ENCODE results near the gene TSPAN15. TPM values are rescaled to one million over a fixed set of nuclear protein-coding genes. Genes with fewer than 3 reads are reported as not detected.

TSPAN15 gene
- total and polyA plus RNA-seq, 2 of the 4 experiments (the other 2 are of a cell fraction), result 0.48 TPM; not detected in 1

- Histone ChIP-seq H2AK5ac (ENCODE audit: low read depth, low read length) (no peak overlapping the region), H2BK120ac (ENCODE audit: low read depth, low read length) (no peak overlapping the region), H3K4me3 (ENCODE audit: insufficient read depth, low read depth, low read length) (no peak overlapping the region), H2BK20ac (ENCODE audit: low read depth, low read length) (no peak overlapping the region), H3K4me1 (ENCODE audit: control insufficient read depth, insufficient read depth, low read length) (no peaks in the 10 kb centered on the region; the same call in 1 of the 2 replicates), H3K27ac (ENCODE audit: insufficient read depth, low read length) (no peak overlapping the region), H2AFZ (replicated peaks; ENCODE audit: low read length, poor library complexity) (no peak overlapping the region), H3K56ac (ENCODE audit: extremely low read depth, insufficient read depth, low read length) (no peak overlapping the region), H3K27me3 (ENCODE audit: control insufficient read depth, insufficient read depth, low read length) (peaks cover 9% of the 10 kb centered on the region), H4K20me1 (ENCODE audit: insufficient read depth, low read length) (no peaks in the 10 kb centered on the region), H3K4me2 (ENCODE audit: low read depth, low read length) (no peak overlapping the region), H4K8ac (ENCODE audit: low read depth in 2 of 2, low read length in 2 of 2) (no peak overlapping the region), H3K9me1 (ENCODE audit: insufficient read depth, low read length) (no peaks in the 10 kb centered on the region), H4K5ac (ENCODE audit: low read depth, low read length) (no peak overlapping the region), H3K23ac (ENCODE audit: low read depth, low read length) (no peak overlapping the region), H3K9me3 (ENCODE audit: control insufficient read depth, insufficient read depth, low read length) (no peaks in the 10 kb centered on the region), H3K9ac (ENCODE audit: low read depth, low read length) (no peak overlapping the region), H3K4ac (ENCODE audit: low read depth, low read length) (no peak overlapping the region), H2AK9ac (replicated peaks; ENCODE audit: low read depth, low read length, poor library complexity) (no peak overlapping the region), H3K18ac (ENCODE audit: low read depth, low read length) (no peak overlapping the region), H3K79me1 (ENCODE audit: low read depth in 1 of 2, low read length in 2 of 2) (no peaks in the 10 kb centered on the region), H3K36me3 (ENCODE audit: control insufficient read depth, insufficient read depth, low read length) (no peaks in the 10 kb centered on the region), H2BK5ac (ENCODE audit: low read depth, low read length, poor library complexity, severe bottlenecking) (no peak overlapping the region), H2BK15ac (ENCODE audit: low read depth, low read length) (no peak overlapping the region), H4K91ac (ENCODE audit: insufficient read depth, low read depth, low read length) (no peak overlapping the region), H3K14ac (replicated peaks; ENCODE audit: low read depth, low read length) (no peak overlapping the region)
- no peak for DNase-seq
- BruUV-seq (replicated peaks), result no TSS peak
- in situ Hi-C loops (cut with MboI; ENCODE audit: low sequenced_read_pairs) (no loop called here), dilution Hi-C loops (cut with HindIII; ENCODE audit: low sequenced_read_pairs, unreplicated experiment) (no loop called here), intact Hi-C loops (cut with micrococcal nuclease) (no loop called here)
- ChIA-PET POLR2A (ENCODE audit: unreplicated experiment) (no interaction called here), CTCF (interaction anchor here (0.7 kb wide), 1 partner anchor 10 kb away, joined by 3 read pairs; no protein-coding TSS in a partner anchor)
- 67% methylated on average over 1 of the region's 12 CpGs; no CpG with 5 or more reads in 1 of the 2 experiments for WGBS, 2 experiments (ENCODE audit: extremely low coverage in 2 of 2, insufficient read length in 1 of 2)
- TF ChIP-seq RCOR1 (IDR thresholded peaks at IDR 0.05; ENCODE audit: insufficient replicate concordance, low read length) (no peak), MXI1 (IDR thresholded peaks at IDR 0.05; ENCODE audit: borderline replicate concordance, low read depth, low read length) (no peak), RFX5 (IDR thresholded peaks at IDR 0.05; ENCODE audit: low read depth, low read length) (no peak), USF2 (IDR thresholded peaks at IDR 0.05; ENCODE audit: low read depth, low read length) (no peak), SMC3 (IDR thresholded peaks at IDR 0.05; ENCODE audit: low read depth, low read length) (no peak), ELK1 (IDR thresholded peaks at IDR 0.05; ENCODE audit: borderline replicate concordance, low read depth, low read length) (no peak), NFE2L2 (IDR thresholded peaks at IDR 0.05; ENCODE audit: low read depth, low read length) (no peak), CTCF (conservative IDR thresholded peaks at IDR 0.05; ENCODE audit: low read depth, low read length) (no peak), MAZ (IDR thresholded peaks at IDR 0.05; ENCODE audit: borderline replicate concordance, low read depth, low read length) (no peak), CHD1 (IDR thresholded peaks at IDR 0.05; ENCODE audit: low read depth, low read length) (no peak)
- ATAC-seq (ENCODE audit: low read depth), result no peak
Observed at GRCh38 chr10:69459893-69460575, 8.8 kb downstream of the TSPAN15 start.
